GM12878 (cell line): Measurements from ENCODE around the gene INO80D. TPM values are rescaled to one million over a fixed set of nuclear protein-coding genes. Genes with fewer than 3 reads are reported as not detected.

ENCODE experiments used
- ATAC-seq: fragments of 200-7000 bp; cut with Tn5 transposase; 3 replicates; pipeline ENCODE4 v1.9.1; 2020; ENCODE audit warnings: mild to moderate bottlenecking, moderate library complexity
- BruUV-seq: library from RNA; stranded (reverse); fragments of 400-500 nt; replicated peaks from 2 replicates; lab custom pipeline; 2021; lab: Mats Ljungman, UMichigan
- CTCF ChIA-PET: fragments of 300-600 bp; sonication (Branson Sonifier 250); formaldehyde crosslinking; extraction: SDS; loops from one replicate; lab custom pipeline; 2021; ENCODE audit warnings: inconsistent platforms; lab: Yijun Ruan, JAX
- POLR2A ChIA-PET: fragments of 350-600 bp; formaldehyde crosslinking; extraction: SDS; loops from one replicate; lab custom pipeline; 2021; ENCODE audit warnings: inconsistent platforms; lab: Charles Lee
- RAD21 ChIA-PET: fragments of 300-600 bp; sonication (Branson Sonifier 250); formaldehyde crosslinking; loops from one replicate; lab custom pipeline; 2023; ENCODE audit warnings: antibody characterized with exemption; ENCODE audit not compliant: unreplicated experiment; lab: Charles Lee
- SMC1A ChIA-PET: fragments of 300-600 bp; sonication (Branson Sonifier 250); formaldehyde crosslinking; loops from one replicate; lab custom pipeline; 2023; ENCODE audit not compliant: unreplicated experiment, uncharacterized antibody; lab: Charles Lee
- DNase-seq: peaks from one replicate; pipeline ENCODE4 v3.0.0-alpha.2; 2011; ENCODE audit warnings: low read depth, low spot score
- FAIRE-seq: peaks from 3 replicates; lab custom pipeline; 2011; peaks lifted over from hg19 to GRCh38; lab: Jason Lieb, UNC
- H2AFZ ChIP-seq: 2 replicates; pipeline ENCODE4 v1.6.0; 2011; ENCODE audit warnings: low read depth, low read length, control low read depth; ENCODE audit not compliant: control insufficient read depth
- H3K27ac ChIP-seq: 2 replicates; pipeline ENCODE4 v1.5.1; 2011; ENCODE audit warnings: control low read depth; ENCODE audit not compliant: control insufficient read depth, insufficient read depth
- H3K27me3 ChIP-seq, 2 experiments: replicated peaks in 1 of 2; 2 replicates each; pipeline versions ENCODE4 v1.6.0 to v1.6.1; 2011; ENCODE audit warnings: low read length in 1 of 2; ENCODE audit not compliant: control insufficient read depth in 2 of 2, insufficient read depth in 2 of 2
- H3K36me3 ChIP-seq, 2 experiments: 2 replicates each; pipeline ENCODE4 v1.5.1; 2011; ENCODE audit warnings: low read length in 1 of 2; ENCODE audit not compliant: control insufficient read depth in 2 of 2, insufficient read depth in 2 of 2
- H3K4me1 ChIP-seq: 2 replicates; pipeline ENCODE4 v1.6.1; 2011; ENCODE audit warnings: mild to moderate bottlenecking, low read length, moderate library complexity, mixed read lengths; ENCODE audit not compliant: control insufficient read depth, insufficient read depth
- H3K4me2 ChIP-seq: 2 replicates; pipeline ENCODE4 v1.6.0; 2011; ENCODE audit warnings: control low read depth; ENCODE audit not compliant: control insufficient read depth, insufficient read depth
- H3K4me3 ChIP-seq: fragments of 200-600 bp; sonication (generic); 2 replicates; pipeline ENCODE4 v1.5.1; 2016
- H3K79me2 ChIP-seq: 2 replicates; pipeline ENCODE4 v1.6.0; 2011; ENCODE audit warnings: low read length; ENCODE audit not compliant: control insufficient read depth, insufficient read depth
- H3K9ac ChIP-seq: 2 replicates; pipeline ENCODE4 v1.8.0; 2011; ENCODE audit warnings: low read length, control low read depth, mixed read lengths; ENCODE audit not compliant: control insufficient read depth, insufficient read depth
- H3K9me3 ChIP-seq: replicated peaks from 3 replicates; pipeline ENCODE4 v1.5.1; 2011; ENCODE audit warnings: mild to moderate bottlenecking, low read length; ENCODE audit not compliant: control insufficient read depth, insufficient read depth
- H4K20me1 ChIP-seq: 2 replicates; pipeline ENCODE4 v1.6.0; 2011; ENCODE audit not compliant: control insufficient read depth, insufficient read depth
- IKZF1 ChIP-seq: fragments of 450-650 bp; conservative IDR thresholded peaks from 2 replicates; pipeline ENCODE4 v1.6.1; 2017; ENCODE audit warnings: antibody characterized with exemption, mild to moderate bottlenecking
- MLLT1 ChIP-seq: fragments of 450-650 bp; IDR thresholded peaks from 2 replicates; pipeline ENCODE4 v1.6.1; 2016; ENCODE audit warnings: mild to moderate bottlenecking
- MTA2 ChIP-seq: fragments of 450-650 bp; IDR thresholded peaks from 2 replicates; pipeline ENCODE4 v1.6.1; 2016; ENCODE audit warnings: low read depth, mild to moderate bottlenecking, moderate library complexity
- SIN3A ChIP-seq: IDR thresholded peaks from 2 replicates; pipeline ENCODE4 v1.6.1; 2012; ENCODE audit warnings: low read depth, low read length, improper control_type of control experiment
- TCF12 ChIP-seq: IDR thresholded peaks from 2 replicates; pipeline ENCODE4 v1.6.1; 2011; ENCODE audit warnings: low read depth, mild to moderate bottlenecking, low read length
- ZZZ3 ChIP-seq: IDR thresholded peaks from 2 replicates; pipeline ENCODE4 v1.6.1; 2011; ENCODE audit warnings: low read depth; ENCODE audit not compliant: control insufficient read depth, insufficient read length
- WGBS: methylation state at CpG from one replicate; pipeline ENCODE4 v1.1.6; 2016; ENCODE audit warnings: low lambda C conversion rate; ENCODE audit not compliant: insufficient replicate concordance, insufficient coverage; ENCODE audit errors: missing lambda C conversion rate; 5-methylcytosine and 5-hydroxymethylcytosine counted together
- in situ Hi-C: fragments of 300-500 bp; cut with MboI; formaldehyde crosslinking; loops from 9 replicates; pipeline ENCODE4 v1.14.3; 2018; ENCODE audit warnings: mixed read lengths
- intact Hi-C: fragments of 100-400 bp; cut with micrococcal nuclease; formaldehyde crosslinking; loops from one replicate; pipeline ENCODE4 v1.14.2; 2022; ENCODE audit not compliant: unreplicated experiment
- polyA plus RNA-seq, 11 experiments: library from polyadenylated mRNA; depleted of rRNA in 4 of 11; unstranded in 6 of 11; stranded (reverse) in 5 of 11; fragments of >200 nt; fragmentation: Nextera tagmentation in 4 of 11; fragmentation: Illumina TruSeq in 1 of 11; extraction: Ambion mirVana in 4 of 11; extraction: Trizol in 1 of 11; gene quantifications; 1 replicate in 1 of 11; 2 replicates in 10 of 11; pipeline versions ENCODE4 v1.2.1 to v1.2.3, GENCODE V29; 2011 to 2016; ENCODE audit warnings: inconsistent platforms in 2 of 11, missing spikeins in 2 of 11, low read depth in 1 of 11
- total RNA-seq, 4 experiments: library from RNA; depleted of rRNA in 3 of 4; stranded (reverse); fragments of >200 nt in 3 of 4; fragmentation: Illumina TruSeq in 1 of 4; extraction: Trizol in 1 of 4; gene quantifications; 2 replicates each; pipeline versions ENCODE4 v1.2.1 to v1.2.3, GENCODE V29; 2013 to 2021
- TF ChIP-seq, protein P1 (sequence below): IDR thresholded peaks from 2 replicates; pipeline ENCODE4 v1.6.1; 2012; ENCODE audit warnings: low read depth, low read length, improper control_type of control experiment
- TF ChIP-seq, protein P2 (sequence below): IDR thresholded peaks from 2 replicates; pipeline ENCODE4 v1.6.1; 2012; ENCODE audit warnings: low read depth, low read length, improper control_type of control experiment
- TF ChIP-seq, protein P3 (sequence below): fragments of 450-650 bp; formaldehyde crosslinking; IDR thresholded peaks from 2 replicates; pipeline ENCODE4 v1.4.0; 2020; ENCODE audit warnings: mild to moderate bottlenecking, moderate library complexity

INO80D gene
- total and polyA plus RNA-seq, 10 of the 15 experiments (the other 5 are each of a cell fraction or from before 2014, with no cell fraction given), result 0.73 to 16.3 (median 4.7) TPM

- TF ChIP-seq SIN3A, result no peak
- peak; percentile 77 for TF ChIP-seq IKZF1
Measured at GRCh38 chr2:206084439-206084869, 1.5 kb downstream of the INO80D start (continued).

GRCh38 chr2:206083602-206084438 lies 2.2 kb downstream of the INO80D start:
- Histone ChIP-seq H3K4me2 (peak overlapping the region; percentile 89), H3K4me1 (peaks cover 13% of the 10 kb centered on the region), H3K36me3 (no peaks in the 10 kb centered on the region), H3K27me3 (no peaks in the 10 kb centered on the region), H3K4me3 (peak overlapping the region; percentile 100), H4K20me1 (no peaks in the 10 kb centered on the region), H3K9ac (peak overlapping the region; percentile 98), H2AFZ (peak overlapping the region; percentile 72), H3K79me2 (peaks cover 84% of the 10 kb centered on the region), H3K27ac (peak overlapping the region; percentile 97), H3K9me3 (no peaks in the 10 kb centered on the region)
- peak; percentile 99 for FAIRE-seq
- ChIA-PET POLR2A (interaction anchor here (0.5 to 1.3 kb wide), 12 partner anchors 9 to 372 kb away, joined by 3 to 8 read pairs (median 3); no protein-coding TSS in a partner anchor), SMC1A (interaction anchor here (0.6 to 1.5 kb wide), 6 partner anchors 9 to 269 kb away, joined by 3 to 6 read pairs (median 3); no protein-coding TSS in a partner anchor), CTCF (interaction anchor here (0.6 to 1.9 kb wide), 7 partner anchors 13 to 689 kb away, joined by 3 to 6 read pairs (median 3); no protein-coding TSS in a partner anchor), RAD21 (interaction anchor here (0.6 to 1.6 kb wide), 7 partner anchors 9 to 380 kb away, joined by 3 to 4 read pairs (median 3); partner anchors contain the start of genes EEF1B2 and NDUFS1)
- intact Hi-C loops (no loop called here), in situ Hi-C loops (no loop called here)
- 12% methylated on average over 13 of the region's 14 CpGs for WGBS
- ATAC-seq, result peak; percentile 56
- BruUV-seq, result no TSS peak
- DNase-seq, result peak; percentile 27
- TF ChIP-seq MTA2, result no peak
- TF ChIP-seq, protein P1, sequence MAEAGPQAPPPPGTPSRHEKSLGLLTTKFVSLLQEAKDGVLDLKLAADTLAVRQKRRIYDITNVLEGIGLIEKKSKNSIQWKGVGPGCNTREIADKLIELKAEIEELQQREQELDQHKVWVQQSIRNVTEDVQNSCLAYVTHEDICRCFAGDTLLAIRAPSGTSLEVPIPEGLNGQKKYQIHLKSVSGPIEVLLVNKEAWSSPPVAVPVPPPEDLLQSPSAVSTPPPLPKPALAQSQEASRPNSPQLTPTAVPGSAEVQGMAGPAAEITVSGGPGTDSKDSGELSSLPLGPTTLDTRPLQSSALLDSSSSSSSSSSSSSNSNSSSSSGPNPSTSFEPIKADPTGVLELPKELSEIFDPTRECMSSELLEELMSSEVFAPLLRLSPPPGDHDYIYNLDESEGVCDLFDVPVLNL, result no peak
- TF ChIP-seq ZZZ3, result no peak
- TF ChIP-seq, protein P2, sequence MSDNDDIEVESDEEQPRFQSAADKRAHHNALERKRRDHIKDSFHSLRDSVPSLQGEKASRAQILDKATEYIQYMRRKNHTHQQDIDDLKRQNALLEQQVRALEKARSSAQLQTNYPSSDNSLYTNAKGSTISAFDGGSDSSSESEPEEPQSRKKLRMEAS, result 0 out of 2 replicates have a peak, but pooled peaks have one; percentile 41
- no peak for TF ChIP-seq TCF12
- 0 out of 2 replicates have a peak, but pooled peaks have one; percentile 22 for TF ChIP-seq MLLT1
- TF ChIP-seq, protein P3, sequence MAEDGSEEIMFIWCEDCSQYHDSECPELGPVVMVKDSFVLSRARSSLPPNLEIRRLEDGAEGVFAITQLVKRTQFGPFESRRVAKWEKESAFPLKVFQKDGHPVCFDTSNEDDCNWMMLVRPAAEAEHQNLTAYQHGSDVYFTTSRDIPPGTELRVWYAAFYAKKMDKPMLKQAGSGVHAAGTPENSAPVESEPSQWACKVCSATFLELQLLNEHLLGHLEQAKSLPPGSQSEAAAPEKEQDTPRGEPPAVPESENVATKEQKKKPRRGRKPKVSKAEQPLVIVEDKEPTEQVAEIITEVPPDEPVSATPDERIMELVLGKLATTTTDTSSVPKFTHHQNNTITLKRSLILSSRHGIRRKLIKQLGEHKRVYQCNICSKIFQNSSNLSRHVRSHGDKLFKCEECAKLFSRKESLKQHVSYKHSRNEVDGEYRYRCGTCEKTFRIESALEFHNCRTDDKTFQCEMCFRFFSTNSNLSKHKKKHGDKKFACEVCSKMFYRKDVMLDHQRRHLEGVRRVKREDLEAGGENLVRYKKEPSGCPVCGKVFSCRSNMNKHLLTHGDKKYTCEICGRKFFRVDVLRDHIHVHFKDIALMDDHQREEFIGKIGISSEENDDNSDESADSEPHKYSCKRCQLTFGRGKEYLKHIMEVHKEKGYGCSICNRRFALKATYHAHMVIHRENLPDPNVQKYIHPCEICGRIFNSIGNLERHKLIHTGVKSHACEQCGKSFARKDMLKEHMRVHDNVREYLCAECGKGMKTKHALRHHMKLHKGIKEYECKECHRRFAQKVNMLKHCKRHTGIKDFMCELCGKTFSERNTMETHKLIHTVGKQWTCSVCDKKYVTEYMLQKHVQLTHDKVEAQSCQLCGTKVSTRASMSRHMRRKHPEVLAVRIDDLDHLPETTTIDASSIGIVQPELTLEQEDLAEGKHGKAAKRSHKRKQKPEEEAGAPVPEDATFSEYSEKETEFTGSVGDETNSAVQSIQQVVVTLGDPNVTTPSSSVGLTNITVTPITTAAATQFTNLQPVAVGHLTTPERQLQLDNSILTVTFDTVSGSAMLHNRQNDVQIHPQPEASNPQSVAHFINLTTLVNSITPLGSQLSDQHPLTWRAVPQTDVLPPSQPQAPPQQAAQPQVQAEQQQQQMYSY, result no peak
